Right lung (tissue), 10 donors: ENCODE results near the gene ACP4. TPM values are rescaled to one million over a fixed set of nuclear protein-coding genes. Genes with fewer than 3 reads are reported as not detected.
"Not testable (repeated sequence)": the region's sequence is repeated elsewhere in the genome, so short reads cannot be mapped to it uniquely, and the experiment has no call there.

Experiments used
- DNase-seq, 2 donors: peaks; one replicate each; pipeline ENCODE4 v3.0.0-alpha.2; 2013
- long read RNA-seq, 8 donors: transcript quantifications; one replicate each; lab custom pipeline, GENCODE V29; 2026
- polyA plus RNA-seq, 5 donors: library from polyadenylated mRNA; unstranded; fragments of 120-200 nt; gene quantifications; one replicate each; pipeline versions ENCODE4 v1.2.1 to v1.2.3, GENCODE V29; 2013; ENCODE audit warnings: inconsistent platforms in 1 of 5, low replicate concordance in 1 of 5; ENCODE audit not compliant: insufficient read length in 5 of 5, insufficient read depth in 1 of 5

ACP4 gene
- under 1 TPM in 2 of 5 donors, not detected in 3; 0.18 to 0.19 TPM for polyA plus RNA-seq
- long read RNA-seq, donor 1 = 0 reads
- long read RNA-seq, donor 2, partial matches to known transcripts = 11 of 46 reads
- long read RNA-seq, donor 2, other reads (novel, unspliced or antisense) = 35 of 46 reads
- long read RNA-seq, donor 3, partial matches to known transcripts = 47 of 47 reads
- long read RNA-seq, donor 3, other reads (novel, unspliced or antisense) = 0 of 47 reads
- long read RNA-seq, donor 4 = 0 reads
- long read RNA-seq, donor 5 = 0 reads
- long read RNA-seq, donor 6, partial matches to known transcripts = 28 of 51 reads
- long read RNA-seq, donor 6, other reads (novel, unspliced or antisense) = 23 of 51 reads
- long read RNA-seq, donor 7 = 0 reads
- long read RNA-seq, donor 8 = 0 reads

- no peak for DNase-seq
These were observed at the start of gene ACP4 for GRCh38 chr19:50790396-50790795. ACP4 (plus strand) TSS chr19:50790415; CDS start chr19:50790415, 0 bp downstream.

- DNase-seq = no peak
These were observed 48.9 kb upstream of the ACP4 start for GRCh38 chr19:50741179-50741933.

- no peak for DNase-seq
These were observed 46.7 kb upstream of the ACP4 start for GRCh38 chr19:50743537-50743936.

GRCh38 chr19:50745221-50745620 is 45.0 kb upstream of the ACP4 start:
- no peak for DNase-seq

- not testable (repeated sequence) for DNase-seq
These were observed 43.1 kb upstream of the ACP4 start for GRCh38 chr19:50747141-50747540.

GRCh38 chr19:50749490-50749889 is 40.7 kb upstream of the ACP4 start:
- DNase-seq = no peak

GRCh38 chr19:50750010-50750409 is 40.2 kb upstream of the ACP4 start:
- DNase-seq = no peak

- no peak for DNase-seq
These were observed 36.3 kb upstream of the ACP4 start for GRCh38 chr19:50753879-50754278.

GRCh38 chr19:50756244-50756643 is 34.0 kb upstream of the ACP4 start:
- not testable (repeated sequence) for DNase-seq

GRCh38 chr19:50757624-50758023 is 32.6 kb upstream of the ACP4 start:
- not testable (repeated sequence) for DNase-seq

GRCh38 chr19:50759076-50759475 is 31.1 kb upstream of the ACP4 start:
- not testable (repeated sequence) for DNase-seq

GRCh38 chr19:50759886-50760285 is 30.3 kb upstream of the ACP4 start:
- DNase-seq = no peak

GRCh38 chr19:50761501-50761900 is 28.7 kb upstream of the ACP4 start:
- not testable (repeated sequence) for DNase-seq

GRCh38 chr19:50763521-50763920 is 26.7 kb upstream of the ACP4 start:
- DNase-seq = not testable (repeated sequence)

- no peak for DNase-seq
These were observed 25.8 kb upstream of the ACP4 start for GRCh38 chr19:50764409-50764808.

GRCh38 chr19:50766746-50767145 is 23.5 kb upstream of the ACP4 start:
- not testable (repeated sequence) for DNase-seq

GRCh38 chr19:50767263-50767662 is 23.0 kb upstream of the ACP4 start:
- DNase-seq = not testable (repeated sequence)

GRCh38 chr19:50768277-50768676 is 21.9 kb upstream of the ACP4 start:
- DNase-seq = no peak

- not testable (repeated sequence) for DNase-seq
These were observed 20.1 kb upstream of the ACP4 start, which contains the start of gene GPR32 for GRCh38 chr19:50770164-50770563. GPR32 (plus strand) TSS chr19:50770464; CDS start chr19:50770601, 137 bp downstream.

- no peak for DNase-seq
These were observed 19.3 kb upstream of the ACP4 start for GRCh38 chr19:50770888-50771287.

- DNase-seq = no peak
These were observed 17.7 kb upstream of the ACP4 start for GRCh38 chr19:50772476-50772875.

- DNase-seq = not testable (repeated sequence)
These were observed 17.3 kb upstream of the ACP4 start for GRCh38 chr19:50772912-50773311.

- not testable (repeated sequence) for DNase-seq
These were observed 16.8 kb upstream of the ACP4 start for GRCh38 chr19:50773454-50773853.
